ENCODE data around the gene AAK1.
"Not testable (repeated sequence)": the region's sequence is repeated elsewhere in the genome, so short reads cannot be mapped to it uniquely, and the experiment has no call there.

GRCh38 chr2:69606771-69607170, 36.8 kb downstream of the AAK1 start:
- TF ChIP-seq CTCF (IDR thresholded peaks at IDR 0.05; ENCODE audit: low read depth, low read length, poor library complexity, severe bottlenecking); EZH2phosphoT487 (IDR thresholded peaks at IDR 0.05; ENCODE audit: borderline replicate concordance, low read length): not testable (repeated sequence)

Data from DOHH2 (cell line).